Measurements from ENCODE around the gene RAMAC.
A peak's percentile ranks its signal among the peaks of the same experiment; 100 is the strongest.
"Not testable (repeated sequence)": the region's sequence is repeated elsewhere in the genome, so short reads cannot be mapped to it uniquely, and the experiment has no call there.

The RAMAC gene

GRCh38 chr15:82969353-82969752 is 16.7 kb upstream of the RAMAC start:
- no peak for DNase-seq

- no peak for DNase-seq
Observed at GRCh38 chr15:82970078-82970686, 15.8 kb upstream of the RAMAC start.

- no peak for DNase-seq
Observed at GRCh38 chr15:82970696-82971095, 15.3 kb upstream of the RAMAC start.

GRCh38 chr15:82971218-82971984 is 14.6 kb upstream of the RAMAC start:
- DNase-seq = no peak

GRCh38 chr15:82972990-82973389 is 13.0 kb upstream of the RAMAC start:
- no peak for DNase-seq

GRCh38 chr15:82977076-82977475 is 8.9 kb upstream of the RAMAC start:
- DNase-seq = no peak

GRCh38 chr15:82978438-82978837 is 7.6 kb upstream of the RAMAC start:
- DNase-seq = no peak

GRCh38 chr15:82979726-82980125 is 6.3 kb upstream of the RAMAC start:
- DNase-seq = no peak

- DNase-seq = no peak
Observed at GRCh38 chr15:82980981-82981380, 5.0 kb upstream of the RAMAC start.

- DNase-seq = no peak
Observed at GRCh38 chr15:82986442-82986780, 401 bp downstream of the RAMAC start.

- no peak for DNase-seq
Observed at GRCh38 chr15:82992436-82992998, 6.5 kb downstream of the RAMAC start.

GRCh38 chr15:82993144-82993543 is 7.1 kb downstream of the RAMAC start:
- DNase-seq = no peak

GRCh38 chr15:82995076-82995475 is 9.1 kb downstream of the RAMAC start:
- DNase-seq = no peak

GRCh38 chr15:82995938-82996337 is 9.9 kb downstream of the RAMAC start:
- DNase-seq = no peak

GRCh38 chr15:82999426-82999825 is 13.4 kb downstream of the RAMAC start:
- no peak for DNase-seq

- DNase-seq = no peak
Observed at GRCh38 chr15:82999905-83000671, 14.1 kb downstream of the RAMAC start.

- DNase-seq = not testable (repeated sequence)
Observed at GRCh38 chr15:83000672-83001031, 14.6 kb downstream of the RAMAC start.

- DNase-seq = peak; percentile 62
Observed at GRCh38 chr15:83010709-83011270, 24.8 kb downstream of the RAMAC start.

- DNase-seq = peak; percentile 85
Observed at GRCh38 chr15:83011271-83012075, 25.5 kb downstream of the RAMAC start, which contains the start of gene C15orf40. Gene C15orf40, minus strand, starts transcription at chr15:83011639. Its CDS starts 32 bp downstream, at chr15:83011607.

- DNase-seq = no peak
Observed at GRCh38 chr15:83012076-83012426, 26.0 kb downstream of the RAMAC start.

GRCh38 chr15:83012636-83013035 is 26.6 kb downstream of the RAMAC start:
- no peak for DNase-seq

- DNase-seq = no peak
Observed at GRCh38 chr15:83014205-83014653, 28.2 kb downstream of the RAMAC start.
